Trophoblast cell (in vitro differentiated cells and primary cell): Measurements from ENCODE around the gene MBP.

Experiments
- DNase-seq, 2 donors: peaks; one replicate each; pipeline ENCODE4 v3.0.0-alpha.2; 2016
- H2AFZ ChIP-seq: 2 replicates; pipeline ENCODE4 v1.6.1; 2013; ENCODE audit warnings: low read length, moderate library complexity, mild to moderate bottlenecking; ENCODE audit not compliant: insufficient read depth, poor library complexity
- H2AK5ac ChIP-seq: 2 replicates; pipeline ENCODE4 v1.6.1; 2013; ENCODE audit warnings: mild to moderate bottlenecking, low read length
- H2BK120ac ChIP-seq: 2 replicates; pipeline ENCODE4 v1.6.1; 2013; ENCODE audit warnings: low read length, mild to moderate bottlenecking, moderate library complexity; ENCODE audit not compliant: insufficient read depth, poor library complexity
- H2BK12ac ChIP-seq: 2 replicates; pipeline ENCODE4 v1.6.1; 2013; ENCODE audit warnings: mild to moderate bottlenecking, low read length, moderate library complexity
- H2BK5ac ChIP-seq: 2 replicates; pipeline ENCODE4 v1.6.1; 2013; ENCODE audit warnings: low read length, low read depth, moderate library complexity, mild to moderate bottlenecking; ENCODE audit not compliant: poor library complexity
- H3K14ac ChIP-seq: 2 replicates; pipeline ENCODE4 v1.6.1; 2013; ENCODE audit warnings: mild to moderate bottlenecking, low read length
- H3K18ac ChIP-seq: 2 replicates; pipeline ENCODE4 v1.6.1; 2013; ENCODE audit warnings: mild to moderate bottlenecking, low read length
- H3K23ac ChIP-seq: 2 replicates; pipeline ENCODE4 v1.6.1; 2013; ENCODE audit warnings: low read length
- H3K27ac ChIP-seq: 2 replicates; pipeline ENCODE4 v1.5.1; 2013; ENCODE audit warnings: low read depth, mild to moderate bottlenecking, inconsistent platforms, low read length, moderate library complexity
- H3K27me3 ChIP-seq: 2 replicates; pipeline ENCODE4 v1.6.1; 2013; ENCODE audit warnings: inconsistent platforms, mild to moderate bottlenecking, low read length, moderate library complexity; ENCODE audit not compliant: insufficient read depth
- H3K36me3 ChIP-seq, 2 experiments: 1 replicate in 1 of 2; 2 replicates in 1 of 2; pipeline ENCODE4 v1.6.1; 2013; ENCODE audit warnings: low read length in 2 of 2, mild to moderate bottlenecking in 2 of 2, moderate library complexity in 1 of 2; ENCODE audit not compliant: insufficient read depth in 2 of 2, control insufficient read depth in 1 of 2
- H3K4ac ChIP-seq: 2 replicates; pipeline ENCODE4 v1.6.1; 2013; ENCODE audit warnings: low read depth, mild to moderate bottlenecking, low read length, moderate library complexity
- H3K4me1 ChIP-seq, 2 experiments: 1 replicate in 1 of 2; 2 replicates in 1 of 2; pipeline ENCODE4 v1.6.1; 2013; ENCODE audit warnings: low read length in 2 of 2, mild to moderate bottlenecking in 2 of 2, moderate library complexity in 1 of 2; ENCODE audit not compliant: insufficient read depth in 2 of 2, control insufficient read depth in 1 of 2
- H3K4me2 ChIP-seq: 2 replicates; pipeline ENCODE4 v1.6.1; 2013; ENCODE audit warnings: inconsistent platforms, mild to moderate bottlenecking, low read length, moderate library complexity
- H3K4me3 ChIP-seq: 2 replicates; pipeline ENCODE4 v1.5.1; 2013; ENCODE audit warnings: mild to moderate bottlenecking, low read depth, low read length, inconsistent platforms
- H3K79me1 ChIP-seq: one replicate; pipeline ENCODE4 v1.6.1; 2013; ENCODE audit warnings: low read length
- H3K79me2 ChIP-seq: 2 replicates; pipeline ENCODE4 v1.6.1; 2013; ENCODE audit warnings: low read length, mild to moderate bottlenecking; ENCODE audit not compliant: control insufficient read depth, insufficient read depth, poor library complexity
- H3K9ac ChIP-seq: 2 replicates; pipeline ENCODE4 v1.6.1; 2013; ENCODE audit warnings: mild to moderate bottlenecking, low read length
- H3K9me3 ChIP-seq: 2 replicates; pipeline ENCODE4 v1.6.1; 2013; ENCODE audit warnings: low read depth, mild to moderate bottlenecking, control low read depth, inconsistent platforms, low read length; ENCODE audit not compliant: insufficient read depth
- H4K12ac ChIP-seq: 2 replicates; pipeline ENCODE4 v1.6.1; 2013; ENCODE audit warnings: low read depth, mild to moderate bottlenecking, low read length, moderate library complexity
- H4K8ac ChIP-seq: 2 replicates; pipeline ENCODE4 v1.6.1; 2013; ENCODE audit warnings: low read depth, mild to moderate bottlenecking, low read length, moderate library complexity
- H4K91ac ChIP-seq: one replicate; pipeline ENCODE4 v1.6.1; 2013; ENCODE audit warnings: low read depth, mild to moderate bottlenecking, low read length, moderate library complexity
- WGBS: extraction: QIAGEN DNeasy Blood & Tissue Kit; methylation state at CpG from one replicate; pipeline ENCODE4 v1.1.7; 2013; ENCODE audit warnings: missing lambda C conversion rate; ENCODE audit not compliant: insufficient read length, insufficient coverage; ENCODE audit errors: extremely low coverage; 5-methylcytosine and 5-hydroxymethylcytosine counted together

The MBP gene

DNA sequence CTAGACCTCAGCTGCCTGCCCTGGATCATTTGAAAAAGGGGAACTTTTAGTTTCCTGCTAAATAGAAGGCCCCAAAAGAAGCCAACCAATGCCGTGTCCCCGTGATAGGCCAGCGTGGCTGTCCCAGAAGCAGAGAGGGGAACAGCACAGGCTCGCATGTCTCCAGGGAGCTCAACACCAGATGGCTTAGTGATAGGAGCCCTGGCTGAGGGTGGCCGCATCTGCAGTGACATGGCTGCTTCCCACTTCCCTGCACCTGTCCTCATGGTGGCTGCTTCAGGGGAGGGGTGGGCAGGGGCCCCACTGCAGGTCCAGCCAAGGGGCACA is 79.6 kb downstream of the MBP start:
- H4K12ac ChIP-seq, result no peak overlapping the region
- no CpG with 5 or more reads among the region's 5 CpGs for WGBS
- H3K23ac ChIP-seq, result no peak overlapping the region
- H2BK120ac ChIP-seq, result no peak overlapping the region
- H3K18ac ChIP-seq, result no peak overlapping the region
- H3K14ac ChIP-seq, result no peak overlapping the region
- no peaks in the 10 kb centered on the region for H3K36me3 ChIP-seq
- no peak overlapping the region for H4K91ac ChIP-seq
- no peak overlapping the region for H3K4me2 ChIP-seq
- no peak overlapping the region for H3K9ac ChIP-seq
- H3K4ac ChIP-seq, result no peak overlapping the region
- H3K4me1 ChIP-seq, result peaks cover 11 to 14% of the 10 kb centered on the region in 2 experiments
- no peak overlapping the region for H2BK12ac ChIP-seq
- no peaks in the 10 kb centered on the region for H3K27me3 ChIP-seq
- no peaks in the 10 kb centered on the region for H3K79me2 ChIP-seq
- H3K79me1 ChIP-seq, result no peaks in the 10 kb centered on the region
- no peak overlapping the region for H2BK5ac ChIP-seq
- H2AFZ ChIP-seq, result no peak overlapping the region
- peak in 1 of 2 donors; percentile 19 for DNase-seq
- no peak overlapping the region for H3K27ac ChIP-seq
- no peaks in the 10 kb centered on the region for H3K9me3 ChIP-seq
- H3K4me3 ChIP-seq, result no peak overlapping the region
- H4K8ac ChIP-seq, result no peak overlapping the region
- no peak overlapping the region for H2AK5ac ChIP-seq

GRCh38 chr18:77052297-77052982 is 80.1 kb downstream of the MBP start:
- Histone ChIP-seq H3K4me3 (no peak overlapping the region), H3K4me2 (no peak overlapping the region), H3K27ac (no peak overlapping the region), H2AFZ (no peak overlapping the region), H3K9me3 (no peaks in the 10 kb centered on the region), H2BK5ac (no peak overlapping the region), H3K23ac (no peak overlapping the region), H3K9ac (no peak overlapping the region), H3K79me1 (no peaks in the 10 kb centered on the region), H2BK120ac (no peak overlapping the region), H4K91ac (no peak overlapping the region), H2AK5ac (no peak overlapping the region), H3K4me1 (peaks cover 11 to 14% of the 10 kb centered on the region in 2 experiments), H2BK12ac (no peak overlapping the region), H3K27me3 (no peaks in the 10 kb centered on the region), H4K8ac (no peak overlapping the region), H3K79me2 (no peaks in the 10 kb centered on the region), H4K12ac (no peak overlapping the region), H3K36me3 (no peaks in the 10 kb centered on the region), H3K4ac (no peak overlapping the region), H3K18ac (no peak overlapping the region), H3K14ac (no peak overlapping the region)
- no CpG with 5 or more reads among the region's 20 CpGs for WGBS
- DNase-seq, result no peak

DNA sequence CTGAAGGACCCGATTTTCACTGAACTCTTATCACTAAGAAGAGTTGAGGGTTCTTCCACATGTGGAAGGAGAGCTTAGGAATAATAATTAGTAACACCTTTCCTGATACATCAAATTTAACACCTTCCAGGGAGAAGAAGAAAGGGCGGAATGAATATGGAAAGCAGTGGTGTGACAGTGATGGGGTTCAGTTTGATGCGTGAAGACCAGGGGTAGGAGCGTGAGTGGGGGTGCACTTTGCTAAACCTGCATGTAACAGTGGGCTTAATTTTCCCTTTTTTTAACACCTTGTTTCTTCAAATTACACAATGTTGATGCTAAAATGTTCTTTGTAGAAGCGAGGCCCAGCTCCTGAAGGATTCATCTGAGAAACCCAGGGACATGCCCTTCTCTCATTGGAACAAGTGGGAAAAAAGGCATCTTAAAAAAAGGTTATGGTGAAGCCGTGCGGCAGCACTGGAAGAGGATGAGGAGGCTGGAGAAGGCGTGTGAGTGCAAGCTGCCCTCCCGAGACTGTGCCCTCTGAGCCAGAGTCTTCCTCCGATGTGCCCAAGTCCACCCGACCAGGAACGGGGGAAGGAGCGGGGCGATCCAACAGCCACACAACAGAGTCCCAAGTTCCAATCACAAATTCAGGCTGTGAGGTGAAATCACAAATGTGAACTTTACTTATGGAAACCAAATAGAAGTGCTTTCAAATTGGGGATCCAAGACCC is 80.8 kb downstream of the MBP start:
- Histone ChIP-seq H2AFZ (no peak overlapping the region), H3K27me3 (no peaks in the 10 kb centered on the region), H3K9ac (no peak overlapping the region), H2BK120ac (no peak overlapping the region), H3K36me3 (peaks cover 2 to 4% of the 10 kb centered on the region in 2 experiments), H3K79me2 (no peaks in the 10 kb centered on the region), H3K9me3 (no peaks in the 10 kb centered on the region), H3K27ac (no peak overlapping the region), H4K91ac (no peak overlapping the region), H3K4me3 (no peak overlapping the region), H4K8ac (no peak overlapping the region), H3K4ac (no peak overlapping the region), H3K23ac (no peak overlapping the region), H3K18ac (no peak overlapping the region), H2AK5ac (no peak overlapping the region), H3K79me1 (no peaks in the 10 kb centered on the region), H3K4me2 (no peak overlapping the region), H2BK5ac (no peak overlapping the region), H3K4me1 (peaks cover 10 to 13% of the 10 kb centered on the region in 2 experiments), H3K14ac (no peak overlapping the region), H2BK12ac (no peak overlapping the region), H4K12ac (no peak overlapping the region)
- no peak for DNase-seq
- WGBS, result no CpG with 5 or more reads among the region's 14 CpGs

GRCh38 chr18:77049938-77050337 is 82.6 kb downstream of the MBP start:
- Histone ChIP-seq H2AK5ac (no peak overlapping the region), H3K4me1 (peaks cover 0 to 2% of the 10 kb centered on the region in 2 experiments), H3K9ac (no peak overlapping the region), H3K79me1 (no peaks in the 10 kb centered on the region), H2AFZ (no peak overlapping the region), H2BK12ac (no peak overlapping the region), H4K12ac (no peak overlapping the region), H3K14ac (no peak overlapping the region), H3K4ac (no peak overlapping the region), H3K27me3 (no peaks in the 10 kb centered on the region), H3K9me3 (no peaks in the 10 kb centered on the region), H4K8ac (no peak overlapping the region), H2BK120ac (no peak overlapping the region), H2BK5ac (no peak overlapping the region), H3K4me3 (no peak overlapping the region), H3K79me2 (no peaks in the 10 kb centered on the region), H4K91ac (no peak overlapping the region), H3K18ac (no peak overlapping the region), H3K27ac (no peak overlapping the region), H3K4me2 (no peak overlapping the region), H3K23ac (no peak overlapping the region), H3K36me3 (peaks cover 2 to 4% of the 10 kb centered on the region in 2 experiments)
- peak in 1 of 2 donors; percentile 79 for DNase-seq
- no CpG with 5 or more reads among the region's 4 CpGs for WGBS
